SHP77 treated with DMSO at 0.1 percent for 48 hours (cell line): Measurements from ENCODE around the gene EME2.
"Not testable (repeated sequence)": the region's sequence is repeated elsewhere in the genome, so short reads cannot be mapped to it uniquely, and the experiment has no call there.

ENCODE experiments used
- DNase-seq: peaks from one replicate; lab custom pipeline; 2025; lab: John Stamatoyannopoulos, UW

EME2 gene, protein sequence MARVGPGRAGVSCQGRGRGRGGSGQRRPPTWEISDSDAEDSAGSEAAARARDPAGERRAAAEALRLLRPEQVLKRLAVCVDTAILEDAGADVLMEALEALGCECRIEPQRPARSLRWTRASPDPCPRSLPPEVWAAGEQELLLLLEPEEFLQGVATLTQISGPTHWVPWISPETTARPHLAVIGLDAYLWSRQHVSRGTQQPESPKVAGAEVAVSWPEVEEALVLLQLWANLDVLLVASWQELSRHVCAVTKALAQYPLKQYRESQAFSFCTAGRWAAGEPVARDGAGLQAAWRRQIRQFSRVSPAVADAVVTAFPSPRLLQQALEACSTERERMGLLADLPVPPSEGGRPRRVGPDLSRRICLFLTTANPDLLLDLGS

DNA sequence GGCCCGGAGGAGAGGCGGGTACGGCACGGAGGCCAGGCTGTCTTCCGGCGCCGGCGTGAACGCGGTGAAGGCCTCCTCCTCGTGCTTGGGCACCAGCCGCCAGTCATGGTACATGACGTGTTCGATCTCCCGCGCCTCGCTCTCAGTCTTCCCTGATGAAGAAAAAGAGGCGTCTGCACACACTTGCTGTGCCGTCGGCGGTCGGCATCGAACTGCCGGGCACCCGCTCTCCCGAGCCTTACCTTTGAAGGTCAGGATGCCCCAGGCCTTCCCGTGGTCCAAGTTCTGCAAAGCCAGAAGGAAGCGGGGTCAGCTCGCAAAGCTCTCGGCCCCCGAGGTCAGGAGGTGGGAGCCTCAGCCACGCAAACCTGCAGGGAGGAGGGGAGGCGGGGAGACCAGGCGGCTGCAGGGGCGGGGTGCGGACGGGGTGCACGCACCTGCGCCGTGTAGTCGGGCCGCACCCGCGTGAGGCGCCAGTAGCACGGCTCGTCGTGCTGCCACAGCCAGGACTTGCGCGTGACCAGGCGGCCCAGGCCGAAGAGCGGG is at the start of gene EME2:
Gene EME2 (plus strand): TSS at position 449 of the 546 bp plus-strand sequence. CDS start 418 bp downstream, outside the sequence.
- no peak for DNase-seq

DNA sequence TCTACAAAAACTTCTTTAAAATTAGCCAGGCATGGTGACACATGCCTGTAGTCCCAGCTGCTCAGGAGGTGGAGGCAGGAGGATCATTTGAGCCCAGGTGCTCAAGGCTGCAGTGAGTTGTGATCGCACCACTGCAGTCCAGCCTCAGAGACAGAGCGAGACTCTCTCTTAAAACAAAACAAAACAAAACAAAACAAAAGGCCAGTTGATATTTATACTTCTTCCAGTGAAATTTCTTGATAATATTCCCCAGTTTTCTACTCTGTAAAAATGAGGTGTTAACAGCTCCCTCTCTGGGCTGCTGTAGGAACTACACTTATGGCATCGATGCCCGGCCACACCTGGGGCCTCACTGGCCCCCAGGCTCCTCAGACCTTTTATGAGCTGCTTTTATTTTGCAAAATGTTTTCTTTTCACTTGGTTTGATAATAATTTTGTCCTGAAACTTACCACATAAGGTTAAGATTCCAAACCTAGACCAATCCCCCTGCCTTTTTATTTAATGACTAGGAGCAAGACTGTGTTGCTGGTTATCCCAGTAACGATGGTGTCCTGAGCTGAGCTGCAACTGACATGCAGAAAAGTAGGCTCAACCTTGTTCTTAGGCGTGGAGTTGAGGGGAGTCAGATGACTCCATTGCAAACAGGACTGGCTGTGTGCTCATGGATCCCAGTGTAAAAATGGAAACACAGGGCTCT is 49.0 kb upstream of the EME2 start:
- DNase-seq: no peak

DNA sequence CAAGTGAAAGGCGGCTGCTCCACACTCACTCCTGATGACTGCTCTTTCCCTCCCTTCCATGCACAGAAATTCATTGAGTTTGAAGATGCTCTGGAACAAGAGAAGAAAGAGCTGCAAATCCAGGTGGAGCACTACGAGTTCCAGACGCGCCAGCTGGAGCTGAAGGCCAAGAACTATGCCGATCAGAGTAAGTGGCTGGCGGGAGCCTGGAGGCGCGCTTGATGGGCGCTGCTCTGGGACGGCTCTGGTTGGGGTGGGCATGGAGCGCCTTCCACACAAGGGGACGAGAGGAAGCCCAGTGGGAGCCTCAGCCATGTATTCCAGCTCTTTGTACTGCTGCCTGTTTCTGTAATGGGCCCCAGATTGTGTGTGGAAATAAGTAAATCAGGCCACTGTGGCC is 48.1 kb upstream of the EME2 start:
- no peak for DNase-seq

DNA sequence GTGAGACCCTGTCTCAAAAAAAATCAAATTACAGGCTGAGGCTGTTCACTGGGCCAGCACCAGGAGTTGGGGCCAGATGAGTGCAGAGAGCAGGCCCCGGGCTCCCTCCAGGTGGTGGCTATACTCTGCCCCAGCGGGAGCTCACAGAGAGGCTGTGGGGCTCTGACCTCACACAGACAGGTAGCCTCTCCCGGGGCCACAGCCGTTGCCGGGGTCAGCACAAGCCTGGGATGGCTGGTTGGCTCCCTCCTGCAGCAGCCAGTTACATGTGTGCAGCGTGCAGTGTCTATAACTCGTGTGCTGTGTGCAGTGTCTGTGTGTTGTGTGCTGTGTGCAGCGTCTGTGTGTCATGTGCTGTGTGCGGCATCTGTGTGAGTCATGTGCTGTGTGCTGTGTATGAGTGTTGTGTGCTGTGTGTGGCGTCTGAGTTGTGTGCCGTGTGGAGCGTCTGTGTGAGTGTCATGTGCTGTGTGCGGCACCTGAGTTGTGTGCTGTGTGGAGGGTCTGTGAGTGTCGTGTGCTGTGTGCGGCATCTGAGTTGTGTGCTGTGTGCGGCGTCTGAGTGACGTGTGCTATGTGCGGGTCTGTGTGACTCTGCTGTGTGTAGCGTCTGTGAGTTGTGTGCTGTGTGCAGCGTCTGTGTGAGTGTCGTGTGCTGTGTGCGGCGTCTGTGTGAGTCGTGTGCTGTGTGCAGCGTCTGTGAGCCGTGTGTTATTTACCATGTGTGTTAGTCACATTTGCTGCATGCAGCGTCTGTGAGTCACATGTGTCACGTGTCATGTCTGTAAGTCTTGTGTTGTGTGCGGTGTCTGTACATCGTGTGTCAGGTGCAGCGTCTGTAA is 45.7 kb upstream of the EME2 start:
- DNase-seq: no peak

DNA sequence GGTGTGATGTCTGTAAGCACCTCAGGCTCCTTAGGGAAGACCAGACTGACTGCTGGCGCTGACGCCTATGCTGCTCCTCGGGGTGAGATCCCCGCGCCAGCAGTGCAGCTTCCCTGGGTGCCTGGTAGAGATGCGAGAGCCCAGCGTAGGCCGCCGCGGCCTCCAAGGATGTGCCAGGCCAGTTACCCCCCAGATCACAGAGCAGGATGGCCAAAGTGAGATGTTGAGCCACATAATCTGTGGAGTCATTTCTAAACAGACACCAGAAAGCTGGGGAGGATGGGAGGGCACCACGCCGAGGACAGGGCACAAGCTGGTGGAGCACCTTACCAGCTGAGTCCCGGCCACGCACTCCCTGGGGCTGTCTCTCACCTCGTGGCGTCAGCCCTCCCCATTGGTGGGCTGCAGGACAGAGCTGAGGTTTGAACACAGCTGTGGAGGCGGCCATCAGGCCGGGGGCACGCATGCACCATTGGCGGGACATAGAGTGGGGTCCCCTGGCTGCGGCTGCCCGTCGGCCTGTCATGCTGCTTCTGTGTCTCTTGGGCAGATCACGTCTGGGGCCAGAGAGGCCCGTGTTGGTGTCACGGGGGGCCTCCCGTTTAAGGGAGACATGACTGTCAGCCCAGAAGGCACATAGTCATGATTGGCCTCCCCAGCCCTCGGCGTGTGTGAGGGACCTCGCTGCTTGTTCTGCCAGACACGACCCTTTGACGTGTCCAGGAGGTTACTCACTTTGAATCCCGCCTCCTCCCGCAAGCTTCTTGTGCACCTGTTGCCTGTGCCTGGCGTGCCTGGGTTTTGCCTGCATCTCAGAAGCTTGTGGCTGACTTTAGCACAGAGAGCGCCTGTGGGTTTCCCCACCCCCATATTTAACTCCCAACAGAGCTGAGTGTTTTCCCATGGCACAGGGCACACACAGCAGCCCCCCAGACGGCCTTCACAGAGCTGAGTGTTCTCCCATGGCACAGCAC is 44.7 kb upstream of the EME2 start:
- no peak for DNase-seq

DNA sequence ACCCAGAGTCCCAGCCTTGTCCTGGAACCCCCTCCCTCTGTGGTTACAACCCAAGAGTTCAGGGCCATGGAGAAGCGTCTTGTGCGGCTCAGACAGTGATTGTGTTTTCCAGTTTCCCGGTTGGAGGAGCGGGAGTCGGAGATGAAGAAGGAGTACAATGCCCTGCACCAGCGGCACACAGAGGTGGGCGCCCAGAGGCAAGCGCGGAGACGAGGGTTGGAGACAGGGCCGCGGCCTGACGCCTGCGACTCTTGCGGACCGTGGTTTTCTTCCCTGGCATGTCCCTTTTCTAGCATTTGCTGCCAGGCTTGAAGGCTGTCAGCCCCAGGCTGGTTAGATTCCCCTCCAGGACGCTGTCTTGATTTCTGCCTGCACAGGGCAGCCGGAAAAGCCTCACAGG is 43.6 kb upstream of the EME2 start:
- no peak for DNase-seq

DNA sequence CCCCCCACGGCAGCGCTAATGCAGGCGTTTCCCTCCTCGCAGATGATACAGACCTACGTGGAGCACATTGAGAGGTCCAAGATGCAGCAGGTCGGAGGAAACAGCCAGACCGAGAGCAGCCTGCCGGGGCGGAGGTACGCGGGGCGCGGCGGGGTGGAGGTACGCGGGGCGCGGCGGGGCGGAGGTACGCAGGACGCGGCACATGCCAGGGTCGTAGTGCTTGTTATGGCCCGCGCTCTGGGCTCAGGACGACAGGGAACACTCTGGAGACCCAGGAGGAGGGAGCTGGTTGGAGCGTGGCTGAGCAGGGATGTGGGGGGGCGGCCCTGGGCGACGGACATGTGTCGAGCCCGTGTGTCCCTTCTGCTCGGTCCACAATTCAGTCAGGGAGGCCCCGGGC is 43.2 kb upstream of the EME2 start:
- DNase-seq: no peak

DNA sequence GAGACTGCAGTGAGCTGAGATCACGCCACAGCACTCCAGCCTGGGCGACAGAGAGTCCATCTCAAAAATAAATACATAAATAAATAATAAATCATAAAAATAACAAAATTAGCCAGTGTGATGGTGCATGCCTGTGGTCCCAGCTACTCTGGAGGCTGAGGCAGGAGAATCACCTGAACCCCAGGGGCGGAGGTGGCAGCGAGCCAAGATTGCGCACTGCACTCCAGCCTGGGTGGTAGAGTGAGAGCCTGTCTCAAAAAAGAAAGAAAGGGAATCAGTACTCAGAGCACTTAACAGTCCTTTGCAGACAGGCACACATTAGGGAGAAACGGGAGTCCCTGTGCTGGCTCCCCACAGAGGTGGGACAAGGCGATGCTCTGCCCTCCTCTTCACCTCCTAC is 41.5 kb upstream of the EME2 start:
- DNase-seq: no peak

DNA sequence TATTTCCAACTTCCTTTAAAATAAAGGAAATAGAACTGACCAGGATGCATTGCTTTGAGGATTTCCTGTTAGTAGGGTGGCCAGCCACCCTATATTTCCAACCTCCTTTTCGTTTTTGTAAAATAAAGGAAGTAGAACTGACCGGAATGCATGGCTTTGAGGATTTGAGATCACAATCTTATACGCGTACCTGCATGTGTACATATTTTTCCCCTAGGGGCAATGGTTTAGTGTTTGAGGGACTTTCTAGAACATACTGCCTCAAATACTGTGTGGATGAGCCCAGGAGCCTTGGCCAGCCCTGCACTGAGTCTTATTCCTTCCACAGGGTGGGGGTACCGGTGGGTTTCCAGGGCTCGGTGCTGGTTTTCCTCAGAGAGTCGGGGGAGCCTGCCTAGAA is 41.0 kb upstream of the EME2 start:
- no peak for DNase-seq

DNA sequence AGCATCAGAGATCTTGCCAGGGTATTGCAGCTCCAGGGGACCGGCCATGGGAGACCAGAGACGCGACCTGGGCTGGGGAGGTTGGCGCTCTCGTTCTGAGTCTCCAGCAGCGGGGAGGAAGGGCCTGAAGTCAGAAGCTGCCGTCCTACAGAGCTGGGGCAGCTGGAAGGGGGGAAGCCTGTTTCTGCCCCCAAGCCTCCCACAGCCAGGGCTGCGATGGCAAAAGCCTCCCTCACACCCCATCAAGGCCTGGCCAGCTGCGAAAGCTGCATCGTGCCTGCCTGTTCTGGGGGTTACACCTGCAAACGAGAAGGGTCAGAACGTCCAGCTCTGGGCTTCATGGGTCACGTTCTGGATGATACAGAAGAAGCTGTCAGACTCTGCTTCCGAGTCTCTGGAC is 40.5 kb upstream of the EME2 start:
- no peak for DNase-seq

DNA sequence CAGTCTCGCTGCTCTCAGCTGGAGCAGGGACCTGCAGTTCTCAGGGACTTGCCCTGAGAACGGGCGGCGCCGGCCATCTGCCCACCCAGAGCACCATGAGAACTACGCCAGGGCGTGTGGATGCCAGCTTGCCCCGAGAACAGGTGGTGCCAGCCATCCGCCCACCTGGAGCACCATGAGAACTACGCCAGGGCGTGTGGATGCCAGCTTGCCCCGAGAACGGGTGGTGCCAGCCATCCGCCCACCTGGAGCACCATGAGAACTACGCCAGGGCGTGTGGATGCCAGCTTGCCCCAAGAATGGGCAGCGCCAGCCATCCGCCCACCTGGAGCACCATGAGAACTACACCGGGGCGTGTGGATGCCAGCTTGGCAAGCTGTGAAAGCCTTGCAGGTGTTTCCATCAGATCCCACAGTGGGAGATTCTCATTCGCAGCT is 40.0 kb upstream of the EME2 start:
- DNase-seq: not testable (repeated sequence)

DNA sequence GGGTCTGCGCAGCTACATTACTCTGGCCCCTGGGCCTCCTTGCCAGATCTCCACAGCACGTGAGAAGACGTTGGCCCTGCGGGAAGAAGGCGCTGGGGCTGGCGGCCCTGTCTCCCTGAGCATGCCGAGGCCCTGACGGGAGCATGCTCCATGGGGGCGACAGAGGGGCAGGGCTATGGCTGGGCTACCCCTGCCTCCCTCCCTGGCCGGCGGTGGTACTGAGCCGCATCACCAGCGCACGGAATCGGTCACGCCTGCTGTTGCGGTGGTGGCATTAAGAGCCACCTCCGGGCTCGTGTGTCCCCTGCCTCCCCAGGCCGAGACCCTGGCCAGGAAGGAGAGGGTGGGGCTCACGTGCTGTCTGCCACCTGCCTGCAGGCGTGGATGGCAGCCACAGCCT is 38.5 kb upstream of the EME2 start:
- DNase-seq: no peak

DNA sequence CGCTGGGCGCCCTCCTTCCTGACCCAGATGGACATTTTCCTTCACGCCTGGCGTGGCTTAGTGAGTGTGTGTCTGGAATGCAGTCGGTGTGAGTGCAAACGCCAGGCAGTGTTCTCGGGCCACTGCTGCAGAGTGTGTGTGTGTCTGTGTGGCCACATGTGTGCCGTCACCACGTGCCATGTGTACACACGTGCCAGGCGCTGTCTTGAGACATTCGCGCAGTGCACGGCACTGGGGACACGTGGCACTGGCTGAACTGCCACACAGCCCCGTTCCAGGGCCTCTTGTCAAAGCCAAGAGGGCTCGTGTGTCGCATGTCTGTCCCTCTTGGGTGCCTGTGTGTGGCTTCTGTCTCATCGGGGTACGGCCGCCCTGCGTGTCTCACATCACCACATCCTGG is 37.8 kb upstream of the EME2 start:
- no peak for DNase-seq

DNA sequence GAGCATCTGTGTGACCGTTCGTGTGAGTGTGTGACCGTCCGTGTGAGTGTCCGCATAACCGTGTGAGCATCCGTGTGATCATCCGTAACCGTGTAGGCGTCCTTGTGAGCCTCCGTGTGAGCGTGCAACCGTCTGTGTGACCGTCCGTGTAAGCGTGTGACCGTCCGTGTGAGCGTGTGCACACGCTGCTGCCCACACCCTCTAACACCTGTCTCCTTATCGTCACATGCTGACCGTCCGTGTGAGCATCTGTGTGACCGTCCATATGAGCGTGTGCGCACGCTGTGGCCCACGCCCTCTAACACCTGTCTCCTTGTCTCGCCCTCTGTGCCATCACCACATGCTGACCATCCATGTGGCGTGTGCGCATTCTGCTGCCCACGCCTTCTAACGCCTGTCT is 32.4 kb upstream of the EME2 start:
- DNase-seq: no peak

DNA sequence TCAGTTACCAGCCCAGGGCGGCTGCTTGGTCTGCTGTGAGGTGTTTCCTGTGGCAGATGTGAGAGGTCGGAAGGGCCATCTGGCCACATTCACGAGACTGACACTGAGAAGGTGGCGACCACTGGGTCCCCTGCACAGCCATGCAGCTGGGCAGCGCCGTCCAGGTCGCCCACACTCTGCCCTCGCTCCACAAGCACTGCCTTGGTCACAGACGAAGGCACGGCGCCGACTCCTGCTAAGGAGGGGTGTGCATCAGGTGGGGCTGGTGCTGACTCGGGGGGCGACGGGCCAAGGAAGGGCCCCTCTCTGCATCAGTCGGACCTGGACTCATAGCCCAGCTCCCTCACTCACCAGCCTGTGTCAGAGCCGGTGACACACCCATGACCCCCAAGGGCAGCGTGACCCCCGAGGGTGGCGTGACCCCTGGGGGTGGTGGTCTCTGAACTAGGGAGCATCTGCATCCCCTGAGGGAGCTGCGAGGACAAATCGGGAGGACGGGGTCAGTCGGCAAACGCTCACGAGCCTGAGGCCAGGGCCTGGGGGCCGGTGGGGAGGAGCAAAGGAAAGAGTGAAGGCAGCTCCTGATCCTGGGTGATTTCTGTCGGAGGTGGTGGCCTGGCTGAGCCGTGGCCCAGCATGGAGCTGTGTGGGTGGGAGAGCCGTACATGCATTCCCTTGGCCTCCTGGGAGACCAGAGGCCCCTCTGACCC is 31.7 kb upstream of the EME2 start:
- no peak for DNase-seq

DNA sequence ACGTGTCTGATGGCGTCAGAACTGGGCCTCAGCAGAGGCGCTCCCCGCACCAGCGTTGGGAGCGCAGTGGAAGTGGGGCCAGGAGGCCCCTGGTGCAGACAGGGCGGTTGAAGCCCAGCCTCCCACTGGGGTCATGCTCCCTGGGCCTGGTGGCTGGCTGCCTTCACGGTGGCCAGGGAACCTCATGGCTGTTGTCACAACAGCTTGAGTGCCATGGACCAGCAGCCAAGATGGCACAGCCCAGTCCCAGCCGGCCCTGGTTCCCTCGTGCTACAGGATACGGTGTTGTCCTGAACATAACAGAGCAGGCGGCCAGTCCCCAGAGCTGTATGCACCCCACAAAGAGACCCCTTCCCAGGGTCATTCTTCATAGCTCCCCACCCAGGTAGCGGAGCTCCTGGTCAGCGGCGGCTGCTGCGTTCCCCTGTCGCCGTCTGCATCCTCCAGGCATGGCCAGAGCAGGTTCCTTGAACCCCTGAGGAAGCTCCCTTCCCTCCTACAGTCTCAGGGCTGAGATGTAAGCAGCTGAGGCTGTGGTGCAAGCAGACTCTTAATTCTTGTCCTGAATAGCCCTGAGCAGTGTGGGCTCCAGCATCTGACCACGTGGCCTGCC is 31.0 kb upstream of the EME2 start:
- no peak for DNase-seq

DNA sequence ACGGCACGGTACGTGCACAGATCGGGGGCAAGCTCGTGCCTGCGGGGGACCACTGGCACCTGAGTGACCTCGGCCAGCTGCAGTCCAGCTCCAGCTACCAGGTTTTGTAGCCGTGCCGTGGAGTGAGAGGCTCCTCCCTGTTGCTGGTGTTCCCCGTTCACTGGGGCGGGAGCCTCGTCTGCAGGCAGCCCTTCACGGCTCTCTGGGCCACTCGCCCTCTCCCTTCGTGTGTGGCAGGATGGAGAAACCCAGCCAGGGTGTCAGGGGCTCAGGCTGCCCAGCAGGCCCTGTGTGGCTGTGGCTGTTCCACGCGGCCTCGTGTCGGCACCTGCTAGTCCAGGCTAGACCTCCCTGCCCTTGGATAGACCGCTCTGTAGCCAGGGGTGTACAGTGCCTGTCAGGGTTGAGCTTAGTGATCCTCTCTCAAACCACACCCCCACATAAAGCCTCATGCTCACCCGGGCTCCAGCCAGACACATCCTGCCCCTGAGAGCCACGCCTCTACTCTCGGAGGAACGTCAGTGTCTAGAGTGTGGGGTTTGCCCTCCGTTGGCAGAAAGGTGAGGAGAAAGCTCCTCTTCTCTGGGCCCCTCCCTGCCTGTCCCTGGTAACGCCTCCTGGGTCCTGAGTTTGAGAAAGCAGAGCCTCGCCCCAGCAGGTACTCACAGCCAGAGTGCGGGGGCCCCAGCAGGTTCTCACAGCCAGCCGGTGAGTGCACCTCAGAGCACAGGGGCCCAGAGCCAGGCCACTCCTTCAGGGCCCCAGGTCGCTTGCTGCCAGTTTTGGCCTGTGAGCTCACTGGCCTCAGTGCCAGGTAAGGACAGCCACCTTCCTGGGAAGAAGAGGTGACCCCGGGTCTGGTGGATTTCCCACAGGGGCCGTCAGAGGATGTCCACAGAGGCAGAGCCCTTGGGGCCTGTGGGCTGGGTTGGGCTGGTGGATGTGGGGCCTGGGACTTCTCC is 29.0 kb upstream of the EME2 start:
- no peak for DNase-seq

DNA sequence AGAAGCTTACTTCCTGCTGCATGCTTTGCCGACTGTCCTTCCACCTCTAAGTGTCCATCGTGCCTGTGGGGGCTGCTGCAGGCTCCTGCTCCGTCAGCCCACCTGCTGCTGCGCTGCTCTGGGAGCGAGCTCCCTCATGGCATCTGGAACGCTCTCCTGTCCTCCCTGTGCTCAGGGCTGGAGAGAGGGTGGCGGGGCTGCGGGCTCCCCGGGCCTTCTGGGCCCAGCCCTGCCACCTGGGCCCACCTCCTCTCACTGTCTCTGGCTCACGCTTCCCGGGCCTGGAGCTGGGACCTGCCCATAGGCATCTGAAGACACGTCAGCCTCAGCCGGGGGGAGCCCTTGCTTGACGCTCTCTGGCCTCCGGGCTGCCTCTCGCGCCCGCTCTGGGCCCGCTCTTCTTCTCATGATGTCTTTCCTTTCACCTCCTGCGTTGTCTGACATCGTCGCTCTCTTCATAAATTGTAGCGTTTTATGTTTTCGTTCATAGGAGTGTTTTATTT is 28.2 kb upstream of the EME2 start:
- no peak for DNase-seq
